Thyroid gland (tissue), 4 donors: Measurements from ENCODE around the gene CTSF. TPM values are rescaled to one million over a fixed set of nuclear protein-coding genes. Genes with fewer than 3 reads are reported as not detected.
"Not testable (repeated sequence)": the region's sequence is repeated elsewhere in the genome, so short reads cannot be mapped to it uniquely, and the experiment has no call there.

Experiments used
- DNase-seq, 2 donors: peaks; one replicate each; pipeline ENCODE4 v3.0.0-alpha.2; 2019
- H3K27ac ChIP-seq, 3 donors: fragments of 200-600 bp; sonication (generic); 1 replicate in 2 of 3; 2 replicates in 1 of 3; pipeline ENCODE4 v1.5.1; 2016 to 2019; ENCODE audit warnings: mild to moderate bottlenecking in 1 of 3, moderate library complexity in 1 of 3
- H3K27me3 ChIP-seq: fragments of 200-600 bp; sonication (generic); one replicate; pipeline ENCODE4 v1.5.1; 2019
- H3K36me3 ChIP-seq, 2 donors: fragments of 200-600 bp; sonication (generic); one replicate each; pipeline ENCODE4 v1.5.1; 2016 to 2019
- H3K4me1 ChIP-seq, 2 donors: fragments of 200-600 bp; sonication (generic); one replicate each; pipeline ENCODE4 v1.5.1; 2017 to 2019
- H3K4me3 ChIP-seq, 3 donors: fragments of 200-600 bp; sonication (generic); replicated peaks in 1 of 3; 1 replicate in 2 of 3; 2 replicates in 1 of 3; pipeline ENCODE4 v1.5.1; 2016; ENCODE audit warnings: mild to moderate bottlenecking in 1 of 3
- H3K9me3 ChIP-seq: fragments of 200-600 bp; sonication (generic); one replicate; pipeline ENCODE4 v1.5.1; 2017
- POLR2A ChIP-seq, 2 donors: fragments of 450-650 bp; IDR thresholded peaks; one replicate each; pipeline ENCODE4 v1.6.1; 2017; ENCODE audit warnings: antibody characterized with exemption in 2 of 2, mild to moderate bottlenecking in 2 of 2, moderate library complexity in 1 of 2
- WGBS, 2 donors: methylation state at CpG; one replicate each; pipeline ENCODE4 v1.1.5; 2017; 5-methylcytosine and 5-hydroxymethylcytosine counted together
- intact Hi-C: fragments of 100-400 bp; cut with DNase I; formaldehyde crosslinking; loops from one replicate; pipeline ENCODE4 v1.15.1; 2023
- total RNA-seq, 4 donors: library from RNA; depleted of rRNA; stranded (reverse); fragments of >200 nt; gene quantifications; one replicate each; pipeline ENCODE4 v1.2.3, GENCODE V29; 2016
- TF ChIP-seq, protein P1 (sequence below), 6 experiments: fragments of 200-600 bp in 3 of 6; fragments of 450-650 bp in 3 of 6; sonication (generic) in 3 of 6; IDR thresholded peaks; one replicate each; pipeline ENCODE4 v1.5.1; 2016 to 2019; ENCODE audit warnings: antibody characterized with exemption in 6 of 6, mild to moderate bottlenecking in 2 of 6, inconsistent platforms in 1 of 6, moderate library complexity in 1 of 6

Gene CTSF
- total RNA-seq, 4 donors from 2014 or later, result 30.4 to 79.1 (median 64.6) TPM

DNA sequence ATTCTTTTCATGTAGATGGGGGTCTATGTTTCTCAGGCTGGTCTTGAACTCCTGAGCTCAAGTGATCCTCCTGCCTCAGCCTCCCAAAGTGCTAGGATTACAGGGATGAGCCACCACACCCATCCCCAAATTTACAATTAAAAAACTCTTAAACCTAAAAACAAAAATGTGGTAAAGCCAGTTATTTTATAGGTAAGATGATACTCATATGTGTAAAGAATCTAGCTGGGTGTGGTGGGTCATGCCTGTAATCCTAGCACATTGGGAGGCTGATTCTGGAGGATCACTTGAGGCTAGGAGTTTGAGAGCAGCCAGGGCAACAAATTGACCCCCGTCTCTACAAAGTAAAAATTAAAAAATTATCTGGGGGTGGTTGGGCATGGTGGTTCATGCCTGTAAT lies 44.1 kb upstream of the CTSF start:
- H3K4me1 ChIP-seq, result peaks cover 5 to 9% of the 10 kb centered on the region in 2 donors
- H3K4me3 ChIP-seq, result no peak overlapping the region
- intact Hi-C loops, result no loop called here
- H3K36me3 ChIP-seq, result no peaks in the 10 kb centered on the region
- H3K9me3 ChIP-seq, result no peaks in the 10 kb centered on the region
- TF ChIP-seq, protein P1, sequence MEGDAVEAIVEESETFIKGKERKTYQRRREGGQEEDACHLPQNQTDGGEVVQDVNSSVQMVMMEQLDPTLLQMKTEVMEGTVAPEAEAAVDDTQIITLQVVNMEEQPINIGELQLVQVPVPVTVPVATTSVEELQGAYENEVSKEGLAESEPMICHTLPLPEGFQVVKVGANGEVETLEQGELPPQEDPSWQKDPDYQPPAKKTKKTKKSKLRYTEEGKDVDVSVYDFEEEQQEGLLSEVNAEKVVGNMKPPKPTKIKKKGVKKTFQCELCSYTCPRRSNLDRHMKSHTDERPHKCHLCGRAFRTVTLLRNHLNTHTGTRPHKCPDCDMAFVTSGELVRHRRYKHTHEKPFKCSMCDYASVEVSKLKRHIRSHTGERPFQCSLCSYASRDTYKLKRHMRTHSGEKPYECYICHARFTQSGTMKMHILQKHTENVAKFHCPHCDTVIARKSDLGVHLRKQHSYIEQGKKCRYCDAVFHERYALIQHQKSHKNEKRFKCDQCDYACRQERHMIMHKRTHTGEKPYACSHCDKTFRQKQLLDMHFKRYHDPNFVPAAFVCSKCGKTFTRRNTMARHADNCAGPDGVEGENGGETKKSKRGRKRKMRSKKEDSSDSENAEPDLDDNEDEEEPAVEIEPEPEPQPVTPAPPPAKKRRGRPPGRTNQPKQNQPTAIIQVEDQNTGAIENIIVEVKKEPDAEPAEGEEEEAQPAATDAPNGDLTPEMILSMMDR (IDR thresholded peaks at IDR 0.05), result no peak
- TF ChIP-seq POLR2A (IDR thresholded peaks at IDR 0.05), result no peak
- WGBS, 2 donors, result 95 to 100% methylated on average over 1 of the region's 1 CpG
- no peak overlapping the region for H3K27ac ChIP-seq
- no peaks in the 10 kb centered on the region for H3K27me3 ChIP-seq
- DNase-seq, result no peak

DNA sequence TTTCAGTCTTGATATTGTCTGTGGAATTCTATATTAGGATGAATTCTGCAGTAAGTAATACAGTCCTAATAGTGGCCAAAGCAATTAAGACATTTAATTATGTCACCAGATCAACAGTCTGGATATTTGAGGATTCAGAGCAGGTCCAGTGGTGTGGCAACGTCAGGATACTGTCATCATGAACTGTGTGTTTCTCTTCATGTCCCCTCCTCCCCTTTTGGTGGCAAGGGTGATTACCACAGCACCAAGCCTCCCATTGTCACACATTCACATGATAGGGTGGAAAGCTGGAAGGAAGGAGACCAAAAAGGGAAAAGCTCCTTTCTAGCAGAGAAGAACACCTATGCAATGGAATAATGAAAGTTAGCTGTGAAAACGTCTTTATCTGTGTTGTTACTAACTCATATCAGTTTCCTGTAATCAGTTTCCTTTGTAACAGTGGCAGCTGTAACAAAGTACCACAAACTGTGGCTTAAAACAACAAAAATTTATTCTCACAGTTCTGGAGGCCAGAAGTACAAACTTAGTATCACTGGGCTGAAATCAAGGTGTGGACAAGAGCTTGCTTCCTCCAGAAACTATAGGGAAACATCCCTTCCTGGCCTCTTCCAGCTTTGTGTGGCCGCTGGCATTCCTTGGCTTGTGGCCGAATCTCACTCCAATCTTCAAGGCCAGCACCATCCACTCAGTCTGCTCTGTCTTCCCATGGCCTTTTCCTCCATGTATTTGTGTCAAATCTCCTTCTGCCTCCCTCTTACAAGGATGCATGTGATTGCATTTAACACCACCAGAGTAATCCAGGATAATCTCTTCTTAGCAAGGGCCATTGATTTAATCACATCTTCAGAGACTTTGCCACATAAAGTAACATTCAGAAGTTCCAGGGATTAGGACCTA lies 41.6 kb upstream of the CTSF start:
- no peak overlapping the region for H3K4me3 ChIP-seq
- H3K27ac ChIP-seq, result no peak overlapping the region
- TF ChIP-seq, protein P1 (IDR thresholded peaks at IDR 0.05), result no peak
- no peak for TF ChIP-seq POLR2A (IDR thresholded peaks at IDR 0.05)
- 69 to 80% methylated on average over 4 of the region's 4 CpGs for WGBS, 2 donors
- H3K9me3 ChIP-seq, result no peaks in the 10 kb centered on the region
- no peak for DNase-seq
- intact Hi-C loops, result no loop called here
- peaks cover 0 to 7% of the 10 kb centered on the region in 2 donors for H3K4me1 ChIP-seq
- H3K36me3 ChIP-seq, result peaks cover 9 to 10% of the 10 kb centered on the region in 2 donors
- H3K27me3 ChIP-seq, result no peaks in the 10 kb centered on the region

DNA sequence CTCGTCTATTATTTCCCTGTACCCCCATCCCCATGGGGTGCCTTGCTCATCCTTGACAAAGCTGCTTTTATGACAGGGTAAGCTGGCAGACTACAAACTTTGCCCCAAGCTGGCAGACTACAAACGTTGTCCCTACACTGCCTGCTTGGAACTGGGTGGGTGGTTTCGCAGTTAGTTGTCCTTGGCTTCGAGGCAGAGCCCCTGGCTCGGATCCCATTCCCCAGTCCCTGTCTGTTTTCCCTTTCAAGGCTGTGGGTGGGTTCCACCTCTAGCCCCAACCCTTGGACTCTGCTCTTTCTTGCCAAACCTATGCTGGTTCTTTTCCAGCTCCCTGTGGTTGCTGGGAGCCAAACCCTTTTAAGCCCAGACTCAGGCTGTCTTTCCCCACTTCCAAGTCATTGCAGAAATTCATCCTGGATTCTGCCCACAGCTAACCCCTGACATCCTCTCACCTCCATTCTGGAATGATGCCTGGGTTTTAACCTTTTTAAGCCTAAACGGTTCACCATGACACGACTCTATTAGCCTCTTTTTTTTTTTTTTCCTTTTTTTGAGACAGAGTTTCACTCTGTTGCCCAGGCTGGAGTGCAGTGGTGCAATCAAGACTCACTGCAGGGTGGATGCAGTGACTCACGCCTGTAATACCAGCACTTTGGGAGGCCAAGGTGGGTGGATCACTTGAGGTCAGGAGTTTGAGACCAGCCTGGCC lies 38.9 kb upstream of the CTSF start:
- H3K4me1 ChIP-seq, result peaks cover 0 to 7% of the 10 kb centered on the region in 2 donors
- DNase-seq, result peak; percentile 20 to 46
- TF ChIP-seq, protein P1 (IDR thresholded peaks at IDR 0.05), result no peak
- TF ChIP-seq POLR2A (IDR thresholded peaks at IDR 0.05), result no peak
- peaks cover 9 to 13% of the 10 kb centered on the region in 2 donors for H3K36me3 ChIP-seq
- H3K27me3 ChIP-seq, result no peaks in the 10 kb centered on the region
- no peaks in the 10 kb centered on the region for H3K9me3 ChIP-seq
- H3K27ac ChIP-seq, result peak overlapping the region; percentile 28 to 63 (median 32)
- intact Hi-C loops, result no loop called here
- 46 to 71% methylated on average over 8 of the region's 8 CpGs for WGBS, 2 donors
- H3K4me3 ChIP-seq, result no peak overlapping the region

DNA sequence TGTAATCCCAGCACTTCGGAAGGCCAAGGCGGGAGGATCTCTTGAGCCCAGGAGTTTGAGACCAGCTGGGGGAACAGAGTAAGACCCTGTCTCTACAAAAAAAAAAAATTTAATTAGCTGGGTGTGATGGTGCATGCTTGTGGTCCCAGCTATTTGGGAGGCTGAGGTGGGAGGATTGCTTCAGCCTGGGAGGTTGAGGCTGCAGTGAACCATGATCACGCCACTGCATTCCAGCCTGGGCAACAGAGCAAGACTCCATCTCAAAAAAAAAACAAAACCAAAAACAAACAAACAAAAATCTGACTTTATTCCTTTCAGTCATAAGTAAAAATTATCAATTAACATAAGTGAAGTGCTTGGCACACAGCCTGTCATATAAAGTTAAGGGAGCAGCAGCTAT lies 38.2 kb upstream of the CTSF start:
- H3K9me3 ChIP-seq, H3K4me1 ChIP-seq, H3K4me3 ChIP-seq, intact Hi-C loops, DNase-seq, H3K27me3 ChIP-seq: not testable (repeated sequence)
- Histone ChIP-seq H3K27ac (peak overlapping the region in 2 of 3 donors; percentile 28 to 63), H3K36me3 (peaks cover 9 to 13% of the 10 kb centered on the region in 2 donors)
- WGBS, 2 donors, result 96 to 100% methylated on average over 3 of the region's 3 CpGs

DNA sequence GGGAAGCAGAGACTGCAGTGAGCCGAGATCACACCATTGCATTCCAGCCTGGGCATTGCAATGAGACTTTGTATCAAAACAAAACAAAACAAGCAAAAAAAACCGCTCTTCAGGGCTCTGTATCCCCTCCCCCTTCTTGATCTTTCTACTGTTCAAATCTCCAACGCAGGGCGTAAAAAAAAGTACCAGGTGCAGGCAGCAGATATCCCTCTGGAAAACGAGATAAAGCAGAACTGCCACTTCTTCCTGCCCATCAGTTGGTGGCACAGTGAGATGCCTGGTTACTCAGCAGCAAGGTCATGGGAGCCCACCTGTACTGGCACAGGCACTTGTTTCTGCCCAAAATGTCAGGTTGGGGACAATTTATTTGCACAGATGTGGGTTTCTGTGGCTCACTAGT lies 35.7 kb upstream of the CTSF start:
- Histone ChIP-seq H3K27ac (no peak overlapping the region), H3K9me3 (no peaks in the 10 kb centered on the region), H3K27me3 (no peaks in the 10 kb centered on the region), H3K4me1 (peaks cover 0 to 7% of the 10 kb centered on the region in 2 donors), H3K4me3 (no peak overlapping the region), H3K36me3 (peaks cover 9 to 13% of the 10 kb centered on the region in 2 donors)
- 91% methylated on average over 5 of the region's 5 CpGs for WGBS, 2 donors
- intact Hi-C loops, result no loop called here
- TF ChIP-seq, protein P1 (IDR thresholded peaks at IDR 0.05), result no peak
- no peak for TF ChIP-seq POLR2A (IDR thresholded peaks at IDR 0.05)
- DNase-seq, result no peak
